ENCODE results near the gene MYADML2.

GRCh38 chr17:81954131-81955057, 7.4 kb upstream of the MYADML2 start:
- TF ChIP-seq POLR2A (IDR thresholded peaks at IDR 0.05) (no peak), EP300 (IDR thresholded peaks at IDR 0.05) (no peak)
- TF ChIP-seq, protein P1, sequence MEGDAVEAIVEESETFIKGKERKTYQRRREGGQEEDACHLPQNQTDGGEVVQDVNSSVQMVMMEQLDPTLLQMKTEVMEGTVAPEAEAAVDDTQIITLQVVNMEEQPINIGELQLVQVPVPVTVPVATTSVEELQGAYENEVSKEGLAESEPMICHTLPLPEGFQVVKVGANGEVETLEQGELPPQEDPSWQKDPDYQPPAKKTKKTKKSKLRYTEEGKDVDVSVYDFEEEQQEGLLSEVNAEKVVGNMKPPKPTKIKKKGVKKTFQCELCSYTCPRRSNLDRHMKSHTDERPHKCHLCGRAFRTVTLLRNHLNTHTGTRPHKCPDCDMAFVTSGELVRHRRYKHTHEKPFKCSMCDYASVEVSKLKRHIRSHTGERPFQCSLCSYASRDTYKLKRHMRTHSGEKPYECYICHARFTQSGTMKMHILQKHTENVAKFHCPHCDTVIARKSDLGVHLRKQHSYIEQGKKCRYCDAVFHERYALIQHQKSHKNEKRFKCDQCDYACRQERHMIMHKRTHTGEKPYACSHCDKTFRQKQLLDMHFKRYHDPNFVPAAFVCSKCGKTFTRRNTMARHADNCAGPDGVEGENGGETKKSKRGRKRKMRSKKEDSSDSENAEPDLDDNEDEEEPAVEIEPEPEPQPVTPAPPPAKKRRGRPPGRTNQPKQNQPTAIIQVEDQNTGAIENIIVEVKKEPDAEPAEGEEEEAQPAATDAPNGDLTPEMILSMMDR (IDR thresholded peaks at IDR 0.05): no peak
